PC-9 (cell line): Measurements from ENCODE around the gene GALNT7.

ENCODE experiments used
- CTCF ChIP-seq: fragments of 200-600 bp; sonication (generic); conservative IDR thresholded peaks from 2 replicates; pipeline ENCODE4 v1.6.1; 2017; ENCODE audit warnings: mixed run types, antibody characterized with exemption, mild to moderate bottlenecking, moderate library complexity
- EZH2 ChIP-seq: fragments of 200-600 bp; sonication (generic); IDR thresholded peaks from 2 replicates; pipeline ENCODE4 v1.8.0; 2017; ENCODE audit warnings: antibody characterized with exemption, low read depth

- TF ChIP-seq CTCF (no peak), EZH2 (no peak)
Measured at GRCh38 chr4:173237762-173238161, 69.2 kb downstream of the GALNT7 start.
